Upper lobe of right lung (tissue), 1 donor: ENCODE measurements around the gene KYAT1. TPM values are rescaled to one million over a fixed set of nuclear protein-coding genes. Genes with fewer than 3 reads are reported as not detected.

Experiments used
- ATAC-seq: fragments of 200-7000 bp; cut with Tn5 transposase; one replicate; pipeline ENCODE4 v1.9.1; 2020; ENCODE audit warnings: mild to moderate bottlenecking, moderate library complexity
- DNase-seq: peaks from one replicate; pipeline ENCODE4 v3.0.0-alpha.2; 2020
- H3K27ac ChIP-seq: fragments of 200-600 bp; one replicate; pipeline ENCODE4 v1.8.0; 2022
- H3K27me3 ChIP-seq: fragments of 200-600 bp; one replicate; pipeline ENCODE4 v1.8.0; 2022; ENCODE audit warnings: mild to moderate bottlenecking
- H3K36me3 ChIP-seq: fragments of 200-600 bp; one replicate; pipeline ENCODE4 v1.8.0; 2022
- H3K4me1 ChIP-seq: fragments of 200-600 bp; one replicate; pipeline ENCODE4 v1.8.0; 2022
- H3K4me3 ChIP-seq: fragments of 200-600 bp; one replicate; pipeline ENCODE4 v1.8.0; 2022; ENCODE audit warnings: mild to moderate bottlenecking
- H3K9me3 ChIP-seq: fragments of 200-600 bp; one replicate; pipeline ENCODE4 v1.8.0; 2022
- CTCF ChIP-seq: fragments of 200-600 bp; IDR thresholded peaks from one replicate; pipeline ENCODE4 v1.8.0; 2022; ENCODE audit warnings: antibody characterized with exemption
- intact Hi-C: fragments of 100-400 bp; cut with DNase I; formaldehyde crosslinking; loops from one replicate; pipeline ENCODE4 v1.11.0; 2022
- total RNA-seq: library from RNA; stranded (reverse); fragmentation: NEBNext Ultra II Directional; extraction: Animal tissue kit (Norgen Biotek cat#: 25700); gene quantifications from one replicate; pipeline ENCODE4 v1.2.1, GENCODE V29; 2021
- donor health status: DM: no; HTN: yes; CAD: no; lungs with severe emphysema.

Gene KYAT1
- total RNA-seq, 1 donor from 2014 or later, result 6.6 TPM

GRCh38 chr9:128828719-128829452 is 52.9 kb downstream of the KYAT1 start:
- TF ChIP-seq CTCF, result no peak
- Histone ChIP-seq H3K4me3 (peak overlapping the region; percentile 90), H3K27me3 (no peaks in the 10 kb centered on the region), H3K27ac (peak overlapping the region; percentile 85), H3K4me1 (peaks cover 7% of the 10 kb centered on the region), H3K36me3 (peaks cover 32% of the 10 kb centered on the region), H3K9me3 (no peaks in the 10 kb centered on the region)
- ATAC-seq (no peak), DNase-seq (no peak)
- intact Hi-C loops, result no loop called here

GRCh38 chr9:128828267-128828666 is 53.5 kb downstream of the KYAT1 start:
- intact Hi-C loops, result no loop called here
- no peak overlapping the region for H3K27ac ChIP-seq
- H3K36me3 ChIP-seq, result peaks cover 38% of the 10 kb centered on the region
- no peak for ATAC-seq
- peaks cover 7% of the 10 kb centered on the region for H3K4me1 ChIP-seq
- TF ChIP-seq CTCF, result no peak
- no peaks in the 10 kb centered on the region for H3K27me3 ChIP-seq
- DNase-seq, result no peak
- H3K4me3 ChIP-seq, result no peak overlapping the region
- no peaks in the 10 kb centered on the region for H3K9me3 ChIP-seq

GRCh38 chr9:128825923-128826700 is 55.6 kb downstream of the KYAT1 start:
- TF ChIP-seq CTCF, result no peak

GRCh38 chr9:128824911-128825310 is 56.8 kb downstream of the KYAT1 start:
- H3K4me1 ChIP-seq, result peaks cover 8% of the 10 kb centered on the region
- H3K27me3 ChIP-seq, result no peaks in the 10 kb centered on the region
- H3K27ac ChIP-seq, result no peak overlapping the region
- H3K4me3 ChIP-seq, result no peak overlapping the region
- ATAC-seq, result no peak
- no peaks in the 10 kb centered on the region for H3K9me3 ChIP-seq
- no peak for DNase-seq
- no peak for TF ChIP-seq CTCF
- intact Hi-C loops, result no loop called here
- H3K36me3 ChIP-seq, result peaks cover 48% of the 10 kb centered on the region

More at GRCh38 chr9:128825923-128826700, 55.6 kb downstream of the KYAT1 start:
- H3K27ac ChIP-seq, result no peak overlapping the region
- no peak overlapping the region for H3K4me3 ChIP-seq
- peaks cover 48% of the 10 kb centered on the region for H3K36me3 ChIP-seq
- ATAC-seq, result no peak
- DNase-seq, result no peak
- no peaks in the 10 kb centered on the region for H3K27me3 ChIP-seq
- H3K9me3 ChIP-seq, result no peaks in the 10 kb centered on the region
- intact Hi-C loops, result no loop called here
- peaks cover 7% of the 10 kb centered on the region for H3K4me1 ChIP-seq

- Histone ChIP-seq H3K27me3 (no peaks in the 10 kb centered on the region), H3K4me1 (peaks cover 16% of the 10 kb centered on the region), H3K27ac (no peak overlapping the region), H3K9me3 (no peaks in the 10 kb centered on the region), H3K36me3 (peaks cover 48% of the 10 kb centered on the region), H3K4me3 (no peak overlapping the region)
- intact Hi-C loops, result no loop called here
- DNase-seq (no peak), ATAC-seq (no peak)
- TF ChIP-seq CTCF, result no peak
These were observed 57.8 kb downstream of the KYAT1 start for GRCh38 chr9:128823903-128824406.
